ENCODE measurements around the gene FNIP2. TPM values are rescaled to one million over a fixed set of nuclear protein-coding genes. Genes with fewer than 3 reads are reported as not detected.
"Not testable (repeated sequence)": the region's sequence is repeated elsewhere in the genome, so short reads cannot be mapped to it uniquely, and the experiment has no call there.

Gene FNIP2
- total RNA-seq, 4 donors from 2014 or later = 21.4 to 31.7 (median 28.1) TPM

DNA sequence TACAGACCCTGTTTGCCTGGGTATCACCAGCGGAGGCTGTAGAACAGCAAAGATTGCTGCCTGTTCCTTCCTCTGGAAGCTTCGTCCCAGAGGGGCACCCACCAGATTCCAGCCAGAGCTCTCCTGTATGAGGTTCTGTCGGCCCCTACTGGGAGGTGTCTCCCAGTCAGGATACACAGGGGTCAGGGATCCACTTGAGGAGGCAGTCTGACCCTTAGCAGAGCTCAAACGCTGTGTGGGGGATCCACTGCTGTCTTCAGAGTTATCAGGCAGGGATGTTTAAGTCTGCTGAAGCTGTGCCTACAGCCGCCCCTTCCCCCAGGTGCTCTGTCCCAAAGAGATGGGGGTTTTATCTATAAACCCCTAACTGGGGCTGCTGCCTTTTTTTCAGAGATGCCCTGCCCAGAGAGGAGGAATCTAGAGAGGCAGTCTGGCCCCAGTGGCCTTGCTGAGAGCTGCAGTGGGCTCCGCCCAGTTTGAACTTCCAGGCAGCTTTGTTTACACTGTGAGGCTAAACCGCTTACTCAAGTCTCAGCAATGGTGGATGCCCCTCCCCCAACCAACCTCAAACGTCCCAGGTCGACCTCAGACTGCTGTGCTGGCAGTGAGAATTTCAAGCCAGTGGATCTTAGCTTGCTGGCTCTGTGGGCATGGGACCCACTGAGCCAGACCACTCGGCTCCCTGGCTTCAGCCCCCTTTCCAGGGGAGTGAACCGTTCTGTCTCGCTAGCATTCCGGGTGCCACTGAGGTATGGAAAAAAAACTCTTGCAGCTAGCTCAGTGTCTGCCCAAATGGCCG, 133.7 kb downstream of the FNIP2 start:
- H3K9me3 ChIP-seq; H3K27ac ChIP-seq; DNase-seq (ENCODE audit: low spot score in 2 of 2); H3K27me3 ChIP-seq; H3K4me3 ChIP-seq; H3K4me1 ChIP-seq: not testable (repeated sequence)
- H3K36me3 ChIP-seq = peaks cover 27% of the 10 kb centered on the region
- WGBS = 76% methylated on average over 8 of the region's 14 CpGs

- H3K36me3 ChIP-seq = peaks cover 27% of the 10 kb centered on the region
- no peak overlapping the region for H3K27ac ChIP-seq
- no peak overlapping the region for H3K4me3 ChIP-seq
- no peaks in the 10 kb centered on the region for H3K27me3 ChIP-seq
- 94% methylated on average over 7 of the region's 7 CpGs for WGBS
- no peaks in the 10 kb centered on the region for H3K9me3 ChIP-seq
- TF ChIP-seq POLR2A (IDR thresholded peaks at IDR 0.05) = no peak
- no peak for TF ChIP-seq POLR2AphosphoS5 (IDR thresholded peaks at IDR 0.05)
- no peak for DNase-seq (ENCODE audit: low spot score in 2 of 2)
- H3K4me1 ChIP-seq = no peaks in the 10 kb centered on the region
Measured at GRCh38 chr4:158903079-158903456, 134.2 kb downstream of the FNIP2 start.

- no peaks in the 10 kb centered on the region for H3K9me3 ChIP-seq
- H3K27me3 ChIP-seq = no peaks in the 10 kb centered on the region
- no peak overlapping the region for H3K27ac ChIP-seq
- TF ChIP-seq POLR2A (IDR thresholded peaks at IDR 0.05) = no peak
- TF ChIP-seq, protein P1, sequence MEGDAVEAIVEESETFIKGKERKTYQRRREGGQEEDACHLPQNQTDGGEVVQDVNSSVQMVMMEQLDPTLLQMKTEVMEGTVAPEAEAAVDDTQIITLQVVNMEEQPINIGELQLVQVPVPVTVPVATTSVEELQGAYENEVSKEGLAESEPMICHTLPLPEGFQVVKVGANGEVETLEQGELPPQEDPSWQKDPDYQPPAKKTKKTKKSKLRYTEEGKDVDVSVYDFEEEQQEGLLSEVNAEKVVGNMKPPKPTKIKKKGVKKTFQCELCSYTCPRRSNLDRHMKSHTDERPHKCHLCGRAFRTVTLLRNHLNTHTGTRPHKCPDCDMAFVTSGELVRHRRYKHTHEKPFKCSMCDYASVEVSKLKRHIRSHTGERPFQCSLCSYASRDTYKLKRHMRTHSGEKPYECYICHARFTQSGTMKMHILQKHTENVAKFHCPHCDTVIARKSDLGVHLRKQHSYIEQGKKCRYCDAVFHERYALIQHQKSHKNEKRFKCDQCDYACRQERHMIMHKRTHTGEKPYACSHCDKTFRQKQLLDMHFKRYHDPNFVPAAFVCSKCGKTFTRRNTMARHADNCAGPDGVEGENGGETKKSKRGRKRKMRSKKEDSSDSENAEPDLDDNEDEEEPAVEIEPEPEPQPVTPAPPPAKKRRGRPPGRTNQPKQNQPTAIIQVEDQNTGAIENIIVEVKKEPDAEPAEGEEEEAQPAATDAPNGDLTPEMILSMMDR (IDR thresholded peaks at IDR 0.05) = no peak
- H3K4me3 ChIP-seq = no peak overlapping the region
- H3K4me1 ChIP-seq = no peaks in the 10 kb centered on the region
- peaks cover 27% of the 10 kb centered on the region for H3K36me3 ChIP-seq
- no peak for DNase-seq (ENCODE audit: low spot score in 2 of 2)
- 95% methylated on average over 3 of the region's 3 CpGs for WGBS
Measured at GRCh38 chr4:158903472-158904043, 134.7 kb downstream of the FNIP2 start.

DNA sequence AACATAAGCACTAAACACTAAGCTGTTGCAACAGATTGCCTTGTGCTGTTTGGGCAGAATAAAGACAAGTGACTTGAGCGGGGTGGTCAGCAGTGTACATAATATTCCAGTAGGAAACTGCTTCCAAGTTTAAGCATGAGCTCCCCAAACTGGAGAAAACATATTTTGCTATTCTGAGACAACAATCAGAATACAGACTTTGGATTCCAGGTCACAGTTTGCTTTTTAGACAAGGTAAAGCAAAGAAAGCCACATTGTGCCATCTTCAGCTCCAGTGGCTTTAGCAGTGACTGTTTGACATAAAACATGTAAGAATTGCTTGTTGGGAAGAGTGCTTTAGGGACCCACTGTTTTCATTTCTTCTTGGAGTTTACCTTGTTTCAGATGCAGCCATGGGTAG, 136.0 kb downstream of the FNIP2 start:
- H3K4me1 ChIP-seq = no peaks in the 10 kb centered on the region
- H3K4me3 ChIP-seq = no peak overlapping the region
- TF ChIP-seq, protein P1 (IDR thresholded peaks at IDR 0.05) = no peak
- TF ChIP-seq POLR2A (IDR thresholded peaks at IDR 0.05) = no peak
- no peak for TF ChIP-seq POLR2AphosphoS5 (IDR thresholded peaks at IDR 0.05)
- TF ChIP-seq EP300 (IDR thresholded peaks at IDR 0.05) = no peak
- 95% methylated on average over 1 of the region's 1 CpG for WGBS
- no peak overlapping the region for H3K27ac ChIP-seq
- peaks cover 27% of the 10 kb centered on the region for H3K36me3 ChIP-seq
- DNase-seq (ENCODE audit: low spot score in 2 of 2) = no peak
- H3K9me3 ChIP-seq = no peaks in the 10 kb centered on the region
- H3K27me3 ChIP-seq = no peaks in the 10 kb centered on the region

DNA sequence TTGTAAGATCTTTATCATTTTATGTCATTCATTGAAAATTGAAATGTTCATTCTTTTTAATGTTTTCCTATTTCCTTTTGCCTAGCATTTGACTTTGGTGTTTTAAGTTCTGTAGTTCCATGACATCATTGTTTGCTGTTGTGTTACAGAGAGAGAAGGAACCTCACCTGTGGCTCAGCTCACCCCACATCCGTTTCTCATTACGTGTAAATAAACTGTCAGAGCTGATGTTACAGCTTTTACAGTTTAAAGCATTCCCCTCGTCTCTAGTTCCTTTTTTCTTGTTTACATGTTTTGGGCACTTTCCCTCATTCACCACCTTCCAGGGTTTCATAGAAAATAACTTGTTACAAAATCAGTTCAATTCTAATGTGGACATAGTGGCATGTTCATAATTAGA, 137.2 kb downstream of the FNIP2 start:
- Histone ChIP-seq H3K9me3 (no peaks in the 10 kb centered on the region), H3K36me3 (peaks cover 27% of the 10 kb centered on the region), H3K27me3 (no peaks in the 10 kb centered on the region), H3K4me3 (no peak overlapping the region), H3K27ac (no peak overlapping the region), H3K4me1 (no peaks in the 10 kb centered on the region)
- no peak for DNase-seq (ENCODE audit: low spot score in 2 of 2)
- TF ChIP-seq, protein P1 (IDR thresholded peaks at IDR 0.05) = no peak
- TF ChIP-seq POLR2AphosphoS5 (IDR thresholded peaks at IDR 0.05) = no peak
- no peak for TF ChIP-seq POLR2A (IDR thresholded peaks at IDR 0.05)
- no peak for TF ChIP-seq EP300 (IDR thresholded peaks at IDR 0.05)
- WGBS = 83% methylated on average over 3 of the region's 3 CpGs

DNA sequence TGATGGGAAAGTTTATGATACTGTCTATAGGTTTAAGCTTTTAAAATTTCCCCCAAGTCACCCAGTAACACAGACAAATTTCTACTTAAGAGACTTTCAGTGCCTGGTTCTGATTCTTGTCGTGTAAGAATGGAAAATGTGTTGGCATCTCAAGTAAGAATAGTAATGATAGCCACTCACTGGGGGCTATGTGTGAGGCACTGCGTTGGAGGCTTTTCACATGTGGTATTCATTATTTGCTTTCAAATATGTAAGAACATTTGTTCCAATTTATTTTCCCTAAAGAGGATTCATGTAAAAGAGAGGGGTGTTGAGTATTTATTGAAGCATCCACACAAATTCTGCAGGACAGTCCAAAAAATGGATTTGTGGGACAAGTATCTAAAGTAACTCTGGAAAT, 143.6 kb downstream of the FNIP2 start:
- Histone ChIP-seq H3K36me3 (no peaks in the 10 kb centered on the region), H3K4me1 (peaks cover 9% of the 10 kb centered on the region), H3K27me3 (no peaks in the 10 kb centered on the region), H3K9me3 (no peaks in the 10 kb centered on the region), H3K27ac (no peak overlapping the region), H3K4me3 (no peak overlapping the region)
- TF ChIP-seq EP300 (IDR thresholded peaks at IDR 0.05) = no peak
- no peak for TF ChIP-seq POLR2A (IDR thresholded peaks at IDR 0.05)
- no peak for TF ChIP-seq POLR2AphosphoS5 (IDR thresholded peaks at IDR 0.05)
- TF ChIP-seq, protein P1 (IDR thresholded peaks at IDR 0.05) = no peak
- DNase-seq (ENCODE audit: low spot score in 2 of 2) = no peak
- WGBS = 62% methylated on average over 2 of the region's 2 CpGs
